GM23338 (cell line): Measurements from ENCODE around the gene AGER. TPM values are rescaled to one million over a fixed set of nuclear protein-coding genes. Genes with fewer than 3 reads are reported as not detected.

ENCODE experiments used
- ATAC-seq: fragments of 200-7000 bp; cut with Tn5 transposase; 3 replicates; pipeline ENCODE4 v1.9.1; 2020
- DNase-seq: peaks from one replicate; pipeline ENCODE4 v3.0.0-alpha.2; 2015; ENCODE audit warnings: low spot score
- H2AFZ ChIP-seq: fragments of 200-600 bp; sonication (generic); 2 replicates; pipeline ENCODE4 v1.8.0; 2016; ENCODE audit warnings: antibody characterized with exemption, mild to moderate bottlenecking, moderate library complexity
- H3F3A ChIP-seq: fragments of 200-600 bp; sonication (generic); replicated peaks from 2 replicates; pipeline ENCODE4 v1.8.0; 2017; ENCODE audit warnings: antibody characterized with exemption, mixed run types, low read depth
- H3K27ac ChIP-seq: fragments of 200-600 bp; sonication (generic); 2 replicates; pipeline ENCODE4 v1.6.1; 2016; ENCODE audit warnings: low read depth
- H3K27me3 ChIP-seq: fragments of 200-600 bp; sonication (generic); 2 replicates; pipeline ENCODE4 v1.8.0; 2016; ENCODE audit warnings: mild to moderate bottlenecking, mixed run types, moderate library complexity; ENCODE audit not compliant: insufficient read depth
- H3K36me3 ChIP-seq: fragments of 200-600 bp; sonication (generic); 2 replicates; pipeline ENCODE4 v1.8.0; 2016; ENCODE audit warnings: mild to moderate bottlenecking; ENCODE audit not compliant: insufficient read depth
- H3K4me1 ChIP-seq: fragments of 200-600 bp; sonication (generic); 2 replicates; pipeline ENCODE4 v1.8.0; 2016; ENCODE audit warnings: mild to moderate bottlenecking, moderate library complexity; ENCODE audit not compliant: insufficient read depth
- H3K4me2 ChIP-seq: fragments of 200-600 bp; sonication (generic); 2 replicates; pipeline ENCODE4 v1.7.1; 2017; ENCODE audit warnings: mixed run types
- H3K4me3 ChIP-seq: fragments of 200-600 bp; sonication (generic); 2 replicates; pipeline ENCODE4 v1.6.1; 2016; ENCODE audit warnings: mixed run types
- H3K79me2 ChIP-seq: fragments of 200-600 bp; sonication (generic); replicated peaks from 2 replicates; pipeline ENCODE4 v1.8.0; 2017; ENCODE audit warnings: mild to moderate bottlenecking; ENCODE audit not compliant: insufficient read depth
- H3K9me2 ChIP-seq: fragments of 200-600 bp; sonication (generic); 2 replicates; pipeline ENCODE4 v1.8.0; 2017; ENCODE audit not compliant: insufficient read depth
- H4K20me1 ChIP-seq: fragments of 200-600 bp; sonication (generic); replicated peaks from 2 replicates; pipeline ENCODE4 v1.8.0; 2017; ENCODE audit warnings: mild to moderate bottlenecking; ENCODE audit not compliant: insufficient read depth
- H3K27ac Mint-ChIP-seq: 2 replicates; pipeline ENCODE4 v1.8.0; 2020; ENCODE audit warnings: inconsistent platforms, mild to moderate bottlenecking, moderate library complexity, mixed read lengths
- H3K27me3 Mint-ChIP-seq: 3 replicates; pipeline ENCODE4 v1.8.0; 2022; ENCODE audit warnings: low read depth, mild to moderate bottlenecking, moderate library complexity, mixed read lengths, inconsistent platforms; ENCODE audit not compliant: insufficient read depth, poor library complexity
- H3K36me3 Mint-ChIP-seq: 3 replicates; pipeline ENCODE4 v1.8.0; 2021; ENCODE audit warnings: low read depth, mild to moderate bottlenecking, inconsistent platforms, moderate library complexity, mixed read lengths
- H3K4me1 Mint-ChIP-seq: 3 replicates; pipeline ENCODE4 v1.8.0; 2020; ENCODE audit warnings: mild to moderate bottlenecking, inconsistent platforms, mixed read lengths
- H3K4me3 Mint-ChIP-seq: 3 replicates; pipeline ENCODE4 v1.8.0; 2021; ENCODE audit warnings: moderate library complexity, mild to moderate bottlenecking, inconsistent platforms, mixed read lengths
- H3K9me3 Mint-ChIP-seq: 3 replicates; pipeline ENCODE4 v1.8.0; 2020; ENCODE audit warnings: moderate library complexity, mild to moderate bottlenecking, inconsistent platforms, mixed read lengths
- CREB1 ChIP-seq: fragments of 250-450 bp; sonication (Bioruptor Pico); IDR thresholded peaks from 2 replicates; pipeline ENCODE4 v1.5.0; 2020; ENCODE audit warnings: low read depth, mild to moderate bottlenecking, moderate library complexity
- EZH2phosphoT487 ChIP-seq: fragments of 200-600 bp; sonication (generic); IDR thresholded peaks from one replicate; pipeline ENCODE4 v1.8.1; 2018; ENCODE audit warnings: antibody characterized with exemption; ENCODE audit not compliant: unreplicated experiment
- JUNB ChIP-seq: IDR thresholded peaks from one replicate; pipeline ENCODE4 v1.6.1; 2016; ENCODE audit warnings: antibody characterized with exemption; ENCODE audit not compliant: unreplicated experiment
- NANOG ChIP-seq: IDR thresholded peaks from 2 replicates; pipeline ENCODE4 v1.6.1; 2016; ENCODE audit warnings: antibody characterized with exemption, borderline replicate concordance
- POLR2AphosphoS5 ChIP-seq: IDR thresholded peaks from 2 replicates; pipeline ENCODE4 v1.6.1; 2016; ENCODE audit warnings: antibody characterized with exemption, low read depth
- STAT1 ChIP-seq: IDR thresholded peaks from one replicate; pipeline ENCODE4 v1.6.1; 2016; ENCODE audit warnings: antibody characterized with exemption; ENCODE audit not compliant: unreplicated experiment
- ZNF114 ChIP-seq: fragments of 250-450 bp; sonication (Bioruptor Pico); IDR thresholded peaks from 2 replicates; pipeline ENCODE4 v1.5.0; 2020; ENCODE audit warnings: mild to moderate bottlenecking, moderate library complexity
- ZNF331 ChIP-seq: fragments of 250-450 bp; sonication (Bioruptor Pico); IDR thresholded peaks from 2 replicates; pipeline ENCODE4 v1.5.0; 2020; ENCODE audit warnings: low read depth, mild to moderate bottlenecking, moderate library complexity
- polyA plus RNA-seq: library from polyadenylated mRNA; unstranded; fragments of >200 nt; fragmentation: Nextera tagmentation; extraction: Ambion mirVana; gene quantifications from 2 replicates; pipeline ENCODE4 v1.2.1, GENCODE V29; 2016
- total RNA-seq: library from RNA; depleted of rRNA; stranded (reverse); fragments of >200 nt; shearing (Covaris generic); gene quantifications from 2 replicates; pipeline ENCODE4 v1.2.3, GENCODE V29; 2014
- TF ChIP-seq, protein P1 (sequence below): fragments of 250-450 bp; sonication (Bioruptor Pico); IDR thresholded peaks from 2 replicates; pipeline ENCODE4 v1.5.0; 2020; ENCODE audit warnings: mild to moderate bottlenecking, moderate library complexity

Gene AGER
- total and polyA plus RNA-seq, 2 experiments from 2014 or later, result 2.3 to 3.4 TPM

DNA sequence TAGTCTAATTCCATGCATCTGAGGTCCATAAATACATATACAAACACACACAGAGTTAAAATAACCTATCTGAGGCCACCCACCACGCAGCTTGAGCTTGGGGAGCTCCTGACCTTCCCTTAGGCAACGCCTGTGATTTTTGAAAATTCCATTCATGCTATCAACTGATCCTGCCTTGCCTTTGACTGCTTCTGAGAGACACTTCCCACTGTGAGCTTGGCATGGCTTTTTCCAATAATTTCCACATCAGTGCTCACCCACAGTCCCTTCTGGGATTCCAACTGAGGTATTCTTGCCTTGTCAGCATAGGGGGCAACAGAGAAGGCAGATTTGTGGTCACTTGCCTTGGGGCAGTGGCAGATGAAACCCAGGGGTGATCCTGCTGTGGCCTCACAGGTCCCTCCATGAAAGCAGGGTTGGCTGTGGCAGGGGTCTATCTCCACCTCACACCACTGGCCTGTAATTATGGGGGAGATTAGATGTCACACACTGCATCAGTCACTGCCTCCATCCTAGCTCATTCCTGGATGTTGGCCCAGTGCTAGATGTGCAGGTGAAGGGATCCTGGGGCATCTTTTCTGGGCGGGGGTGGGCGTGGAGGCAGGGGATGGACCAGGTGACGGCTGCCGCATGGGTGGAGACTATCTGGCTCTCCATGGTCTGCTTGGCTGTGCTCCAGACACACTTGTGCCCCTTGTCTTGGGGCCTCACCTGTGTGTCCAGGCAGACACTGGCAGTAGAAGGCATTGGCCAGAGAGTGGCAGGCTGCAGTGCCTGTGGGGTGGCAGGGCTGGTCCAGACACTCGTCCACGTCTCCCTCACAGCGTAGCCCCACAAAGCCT, 19.6 kb upstream of the AGER start (continued):
- TF ChIP-seq, protein P1, sequence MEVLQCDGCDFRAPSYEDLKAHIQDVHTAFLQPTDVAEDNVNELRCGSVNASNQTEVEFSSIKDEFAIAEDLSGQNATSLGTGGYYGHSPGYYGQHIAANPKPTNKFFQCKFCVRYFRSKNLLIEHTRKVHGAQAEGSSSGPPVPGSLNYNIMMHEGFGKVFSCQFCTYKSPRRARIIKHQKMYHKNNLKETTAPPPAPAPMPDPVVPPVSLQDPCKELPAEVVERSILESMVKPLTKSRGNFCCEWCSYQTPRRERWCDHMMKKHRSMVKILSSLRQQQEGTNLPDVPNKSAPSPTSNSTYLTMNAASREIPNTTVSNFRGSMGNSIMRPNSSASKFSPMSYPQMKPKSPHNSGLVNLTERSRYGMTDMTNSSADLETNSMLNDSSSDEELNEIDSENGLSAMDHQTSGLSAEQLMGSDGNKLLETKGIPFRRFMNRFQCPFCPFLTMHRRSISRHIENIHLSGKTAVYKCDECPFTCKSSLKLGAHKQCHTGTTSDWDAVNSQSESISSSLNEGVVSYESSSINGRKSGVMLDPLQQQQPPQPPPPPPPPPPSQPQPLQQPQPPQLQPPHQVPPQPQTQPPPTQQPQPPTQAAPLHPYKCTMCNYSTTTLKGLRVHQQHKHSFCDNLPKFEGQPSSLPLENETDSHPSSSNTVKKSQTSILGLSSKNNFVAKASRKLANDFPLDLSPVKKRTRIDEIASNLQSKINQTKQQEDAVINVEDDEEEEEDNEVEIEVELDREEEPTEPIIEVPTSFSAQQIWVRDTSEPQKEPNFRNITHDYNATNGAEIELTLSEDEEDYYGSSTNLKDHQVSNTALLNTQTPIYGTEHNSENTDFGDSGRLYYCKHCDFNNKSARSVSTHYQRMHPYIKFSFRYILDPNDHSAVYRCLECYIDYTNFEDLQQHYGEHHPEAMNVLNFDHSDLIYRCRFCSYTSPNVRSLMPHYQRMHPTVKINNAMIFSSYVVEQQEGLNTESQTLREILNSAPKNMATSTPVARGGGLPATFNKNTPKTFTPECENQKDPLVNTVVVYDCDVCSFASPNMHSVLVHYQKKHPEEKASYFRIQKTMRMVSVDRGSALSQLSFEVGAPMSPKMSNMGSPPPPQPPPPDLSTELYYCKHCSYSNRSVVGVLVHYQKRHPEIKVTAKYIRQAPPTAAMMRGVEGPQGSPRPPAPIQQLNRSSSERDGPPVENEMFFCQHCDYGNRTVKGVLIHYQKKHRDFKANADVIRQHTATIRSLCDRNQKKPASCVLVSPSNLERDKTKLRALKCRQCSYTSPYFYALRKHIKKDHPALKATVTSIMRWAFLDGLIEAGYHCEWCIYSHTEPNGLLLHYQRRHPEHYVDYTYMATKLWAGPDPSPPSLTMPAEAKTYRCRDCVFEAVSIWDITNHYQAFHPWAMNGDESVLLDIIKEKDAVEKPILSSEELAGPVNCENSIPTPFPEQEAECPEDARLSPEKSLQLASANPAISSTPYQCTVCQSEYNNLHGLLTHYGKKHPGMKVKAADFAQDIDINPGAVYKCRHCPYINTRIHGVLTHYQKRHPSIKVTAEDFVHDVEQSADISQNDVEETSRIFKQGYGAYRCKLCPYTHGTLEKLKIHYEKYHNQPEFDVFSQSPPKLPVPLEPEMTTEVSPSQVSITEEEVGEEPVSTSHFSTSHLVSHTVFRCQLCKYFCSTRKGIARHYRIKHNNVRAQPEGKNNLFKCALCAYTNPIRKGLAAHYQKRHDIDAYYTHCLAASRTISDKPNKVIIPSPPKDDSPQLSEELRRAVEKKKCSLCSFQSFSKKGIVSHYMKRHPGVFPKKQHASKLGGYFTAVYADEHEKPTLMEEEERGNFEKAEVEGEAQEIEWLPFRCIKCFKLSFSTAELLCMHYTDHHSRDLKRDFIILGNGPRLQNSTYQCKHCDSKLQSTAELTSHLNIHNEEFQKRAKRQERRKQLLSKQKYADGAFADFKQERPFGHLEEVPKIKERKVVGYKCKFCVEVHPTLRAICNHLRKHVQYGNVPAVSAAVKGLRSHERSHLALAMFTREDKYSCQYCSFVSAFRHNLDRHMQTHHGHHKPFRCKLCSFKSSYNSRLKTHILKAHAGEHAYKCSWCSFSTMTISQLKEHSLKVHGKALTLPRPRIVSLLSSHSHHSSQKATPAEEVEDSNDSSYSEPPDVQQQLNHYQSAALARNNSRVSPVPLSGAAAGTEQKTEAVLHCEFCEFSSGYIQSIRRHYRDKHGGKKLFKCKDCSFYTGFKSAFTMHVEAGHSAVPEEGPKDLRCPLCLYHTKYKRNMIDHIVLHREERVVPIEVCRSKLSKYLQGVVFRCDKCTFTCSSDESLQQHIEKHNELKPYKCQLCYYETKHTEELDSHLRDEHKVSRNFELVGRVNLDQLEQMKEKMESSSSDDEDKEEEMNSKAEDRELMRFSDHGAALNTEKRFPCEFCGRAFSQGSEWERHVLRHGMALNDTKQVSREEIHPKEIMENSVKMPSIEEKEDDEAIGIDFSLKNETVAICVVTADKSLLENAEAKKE (CRISPR knock-in tag), result no peak
- TF ChIP-seq STAT1 (no peak), EZH2phosphoT487 (no peak), ZNF331 (CRISPR knock-in tag) (no peak)

DNA sequence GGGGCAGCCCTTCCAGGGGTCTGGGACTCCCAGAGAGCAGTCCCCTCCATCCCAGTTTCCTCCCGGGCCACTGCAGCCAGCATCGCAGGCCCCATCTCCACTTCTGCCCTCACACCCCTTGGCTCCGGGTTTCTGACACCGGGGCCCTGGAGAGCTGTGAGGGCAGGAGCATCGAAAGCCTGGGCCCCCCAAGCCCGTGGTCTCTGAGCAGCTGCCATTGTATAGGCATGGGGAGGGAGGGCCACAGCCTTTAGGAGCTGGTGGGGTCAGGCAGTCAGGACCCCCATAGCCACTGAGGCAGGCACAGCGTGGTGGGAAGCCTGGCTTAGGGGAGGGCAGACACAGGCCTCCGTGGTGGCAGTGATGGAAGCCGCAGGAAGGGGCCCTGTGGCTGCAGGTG, 18.1 kb upstream of the AGER start:
- H3K4me1 ChIP-seq, result peaks cover 6% of the 10 kb centered on the region; the same call in 1 of the 2 replicates
- no peak overlapping the region for H3K27ac ChIP-seq
- H3K9me2 ChIP-seq, result no peaks in the 10 kb centered on the region
- no peaks in the 10 kb centered on the region for H3K79me2 ChIP-seq
- no peak overlapping the region for H3K4me3 ChIP-seq
- no peak overlapping the region for H2AFZ ChIP-seq
- DNase-seq (no peak), ATAC-seq (no peak)
- Mint-ChIP-seq H3K9me3 (peaks cover 3% of the 10 kb centered on the region; the same call in 2 of the 3 replicates), H3K27me3 (no peaks in the 10 kb centered on the region), H3K4me3 (no peak overlapping the region), H3K4me1 (peaks cover 3% of the 10 kb centered on the region; the same call in 2 of the 3 replicates), H3K27ac (no peak overlapping the region), H3K36me3 (no peaks in the 10 kb centered on the region)
- no peaks in the 10 kb centered on the region for H4K20me1 ChIP-seq
- no peaks in the 10 kb centered on the region for H3K36me3 ChIP-seq
- H3K4me2 ChIP-seq, result no peak overlapping the region
- H3K27me3 ChIP-seq, result no peaks in the 10 kb centered on the region
- H3F3A ChIP-seq, result peaks cover 4% of the 10 kb centered on the region; the same call in 1 of the 2 replicates
- no peak for TF ChIP-seq NANOG
- no peak for TF ChIP-seq JUNB
- TF ChIP-seq, protein P1 (CRISPR knock-in tag), result no peak
- no peak for TF ChIP-seq CREB1 (CRISPR knock-in tag)
- no peak for TF ChIP-seq POLR2AphosphoS5
- no peak for TF ChIP-seq EZH2phosphoT487
- TF ChIP-seq ZNF331 (CRISPR knock-in tag), result no peak
- no peak for TF ChIP-seq ZNF114
